A549 treated with AZD9567 at 1 μM for 4 hours (cell line): Measurements from ENCODE around the gene RPEL1. TPM values are rescaled to one million over a fixed set of nuclear protein-coding genes. Genes with fewer than 3 reads are reported as not detected.

Experiments
- total RNA-seq: library from RNA; stranded (reverse); fragments of 200-300 nt; extraction: Qiagen RNA extraction; gene quantifications from 5 replicates; pipeline ENCODE4 v1.2.3, GENCODE V29; 2022; ENCODE audit not compliant: insufficient read depth

The RPEL1 gene
- 0.05 TPM in 1 of 5 replicates, not detected in the others for total RNA-seq

GRCh38 chr10:103245587-103245986, at the start of gene RPEL1:
Gene RPEL1 (plus strand): TSS chr10:103245887. CDS start chr10:103245997, 110 bp downstream.

GRCh38 chr10:103276896-103277712, 31.4 kb downstream of the RPEL1 start, which contains the start of gene INA:
Gene INA (plus strand): TSS chr10:103277138. CDS start chr10:103277212, 74 bp downstream.

Other genes with a start within 250 kb of the RPEL1 start
- gene NT5C2, start 52.6 kb upstream of the RPEL1 start, total RNA-seq: 65.8 to 87.6 TPM (median 70.8 TPM) in 5 replicates
- gene INA, start 31.3 kb downstream of the RPEL1 start, total RNA-seq: 21.6 to 27.2 TPM (median 22.4 TPM) in 5 replicates
- 9.7 to 11.8 TPM (median 10.6 TPM) in 5 replicates for gene PCGF6, start 105.3 kb downstream of the RPEL1 start, total RNA-seq
- 1.6 to 3.1 TPM (median 2.6 TPM) in 5 replicates for gene TAF5, start 122.1 kb downstream of the RPEL1 start, total RNA-seq
- gene ATP5MK, start 150.6 kb downstream of the RPEL1 start, total RNA-seq: 514 to 773 TPM (median 531 TPM) in 5 replicates
- gene PDCD11, start 150.7 kb downstream of the RPEL1 start, total RNA-seq: 34.9 to 42.8 TPM (median 38.3 TPM) in 5 replicates
- gene CALHM2, start 206.5 kb downstream of the RPEL1 start, total RNA-seq: 2.9 to 5.5 TPM (median 4.1 TPM) in 5 replicates
- gene CALHM1, start 213.0 kb downstream of the RPEL1 start, total RNA-seq: not detected in 5 replicates
- gene CALHM3, start 233.4 kb downstream of the RPEL1 start, total RNA-seq: 0.28 to 0.42 TPM (median 0.38 TPM) in 4 of 5 replicates, not detected in the other
- gene NEURL1, start 247.8 kb downstream of the RPEL1 start, total RNA-seq: 0.24 to 0.53 TPM (median 0.37 TPM) in 4 of 5 replicates, not detected in the other